PFSK-1 (cell line): ENCODE measurements around the gene DNAJC25.

Source experiments
- FOXP2 ChIP-seq: optimal IDR thresholded peaks from 2 replicates; pipeline ENCODE3; 2011; ENCODE audit warnings: borderline replicate concordance, control low read depth, inconsistent platforms; ENCODE audit not compliant: insufficient read depth; ENCODE audit errors: extremely low read length, extremely low read depth
- POLR2AphosphoS5 ChIP-seq: IDR thresholded peaks from 2 replicates; pipeline ENCODE4 v1.6.1; 2012; ENCODE audit warnings: low read depth, mild to moderate bottlenecking, control low read depth, low read length, moderate library complexity
- SIN3A ChIP-seq: IDR thresholded peaks from 2 replicates; pipeline ENCODE4 v1.6.1; 2012; ENCODE audit warnings: mild to moderate bottlenecking, low read length, moderate library complexity, borderline replicate concordance; ENCODE audit not compliant: insufficient read depth
- TAF1 ChIP-seq: IDR thresholded peaks from 2 replicates; pipeline ENCODE4 v1.6.1; 2012; ENCODE audit warnings: low read length, control low read depth, borderline replicate concordance; ENCODE audit not compliant: insufficient read depth
- TF ChIP-seq, protein P1 (sequence below), 2 experiments: IDR thresholded peaks; 2 replicates each; pipeline versions ENCODE4 v1.6.1 to v1.8.0; 2011 to 2012; ENCODE audit warnings: low read depth in 2 of 2, low read length in 2 of 2, control low read depth in 1 of 2, inconsistent platforms in 1 of 2, mild to moderate bottlenecking in 1 of 2, moderate library complexity in 1 of 2; ENCODE audit not compliant: insufficient read depth in 1 of 2

DNAJC25 gene

DNA sequence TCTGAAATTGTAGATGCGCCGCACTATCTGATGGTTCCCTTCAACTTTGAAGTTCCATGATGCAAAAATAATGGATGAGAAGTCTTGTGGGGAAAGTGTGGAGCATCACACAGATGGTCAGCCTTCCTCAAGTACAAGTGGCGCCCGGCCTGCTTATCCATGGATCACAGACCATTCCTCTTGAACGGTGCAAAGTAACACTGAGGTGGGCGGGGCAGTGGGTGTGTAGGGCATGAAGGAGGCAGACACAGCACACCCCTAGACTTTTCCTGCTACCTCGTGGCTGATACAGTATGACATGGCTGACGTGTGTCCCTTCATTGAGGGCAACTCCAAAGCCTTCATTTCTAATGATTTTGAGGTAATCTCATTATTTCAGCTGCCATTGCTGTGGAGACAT lies 27.8 kb downstream of the DNAJC25 start:
- no peak for TF ChIP-seq FOXP2
- TF ChIP-seq SIN3A, result no peak
- TF ChIP-seq, protein P1, sequence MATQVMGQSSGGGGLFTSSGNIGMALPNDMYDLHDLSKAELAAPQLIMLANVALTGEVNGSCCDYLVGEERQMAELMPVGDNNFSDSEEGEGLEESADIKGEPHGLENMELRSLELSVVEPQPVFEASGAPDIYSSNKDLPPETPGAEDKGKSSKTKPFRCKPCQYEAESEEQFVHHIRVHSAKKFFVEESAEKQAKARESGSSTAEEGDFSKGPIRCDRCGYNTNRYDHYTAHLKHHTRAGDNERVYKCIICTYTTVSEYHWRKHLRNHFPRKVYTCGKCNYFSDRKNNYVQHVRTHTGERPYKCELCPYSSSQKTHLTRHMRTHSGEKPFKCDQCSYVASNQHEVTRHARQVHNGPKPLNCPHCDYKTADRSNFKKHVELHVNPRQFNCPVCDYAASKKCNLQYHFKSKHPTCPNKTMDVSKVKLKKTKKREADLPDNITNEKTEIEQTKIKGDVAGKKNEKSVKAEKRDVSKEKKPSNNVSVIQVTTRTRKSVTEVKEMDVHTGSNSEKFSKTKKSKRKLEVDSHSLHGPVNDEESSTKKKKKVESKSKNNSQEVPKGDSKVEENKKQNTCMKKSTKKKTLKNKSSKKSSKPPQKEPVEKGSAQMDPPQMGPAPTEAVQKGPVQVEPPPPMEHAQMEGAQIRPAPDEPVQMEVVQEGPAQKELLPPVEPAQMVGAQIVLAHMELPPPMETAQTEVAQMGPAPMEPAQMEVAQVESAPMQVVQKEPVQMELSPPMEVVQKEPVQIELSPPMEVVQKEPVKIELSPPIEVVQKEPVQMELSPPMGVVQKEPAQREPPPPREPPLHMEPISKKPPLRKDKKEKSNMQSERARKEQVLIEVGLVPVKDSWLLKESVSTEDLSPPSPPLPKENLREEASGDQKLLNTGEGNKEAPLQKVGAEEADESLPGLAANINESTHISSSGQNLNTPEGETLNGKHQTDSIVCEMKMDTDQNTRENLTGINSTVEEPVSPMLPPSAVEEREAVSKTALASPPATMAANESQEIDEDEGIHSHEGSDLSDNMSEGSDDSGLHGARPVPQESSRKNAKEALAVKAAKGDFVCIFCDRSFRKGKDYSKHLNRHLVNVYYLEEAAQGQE (IDR thresholded peaks at IDR 0.05; ENCODE audit: insufficient read depth in 1 of 2, low read depth in 2 of 2, low read length in 2 of 2), result no peak
- no peak for TF ChIP-seq TAF1
- TF ChIP-seq POLR2AphosphoS5, result no peak

DNA sequence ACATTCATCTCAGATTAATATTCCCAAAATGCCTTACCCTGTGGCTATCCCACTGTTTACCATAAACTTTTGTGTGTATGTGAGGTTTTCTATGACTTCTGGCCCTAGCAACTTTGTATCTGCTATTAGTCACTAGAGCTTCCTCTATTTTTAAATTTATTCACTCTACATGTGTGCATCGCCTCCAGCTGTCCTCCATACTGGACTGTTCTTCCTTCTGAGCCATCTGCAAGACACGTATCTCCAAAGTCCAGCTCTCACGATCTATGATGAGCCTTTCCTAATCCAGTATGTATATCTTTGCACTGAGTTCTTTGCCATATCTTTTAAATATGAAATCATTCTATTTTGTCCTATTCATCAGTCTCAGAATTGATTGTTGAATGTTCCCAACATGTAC lies 28.6 kb downstream of the DNAJC25 start:
- no peak for TF ChIP-seq TAF1
- no peak for TF ChIP-seq POLR2AphosphoS5
- no peak for TF ChIP-seq FOXP2
- TF ChIP-seq SIN3A, result no peak
- TF ChIP-seq, protein P1 (IDR thresholded peaks at IDR 0.05; ENCODE audit: insufficient read depth in 1 of 2, low read depth in 2 of 2, low read length in 2 of 2), result no peak

DNA sequence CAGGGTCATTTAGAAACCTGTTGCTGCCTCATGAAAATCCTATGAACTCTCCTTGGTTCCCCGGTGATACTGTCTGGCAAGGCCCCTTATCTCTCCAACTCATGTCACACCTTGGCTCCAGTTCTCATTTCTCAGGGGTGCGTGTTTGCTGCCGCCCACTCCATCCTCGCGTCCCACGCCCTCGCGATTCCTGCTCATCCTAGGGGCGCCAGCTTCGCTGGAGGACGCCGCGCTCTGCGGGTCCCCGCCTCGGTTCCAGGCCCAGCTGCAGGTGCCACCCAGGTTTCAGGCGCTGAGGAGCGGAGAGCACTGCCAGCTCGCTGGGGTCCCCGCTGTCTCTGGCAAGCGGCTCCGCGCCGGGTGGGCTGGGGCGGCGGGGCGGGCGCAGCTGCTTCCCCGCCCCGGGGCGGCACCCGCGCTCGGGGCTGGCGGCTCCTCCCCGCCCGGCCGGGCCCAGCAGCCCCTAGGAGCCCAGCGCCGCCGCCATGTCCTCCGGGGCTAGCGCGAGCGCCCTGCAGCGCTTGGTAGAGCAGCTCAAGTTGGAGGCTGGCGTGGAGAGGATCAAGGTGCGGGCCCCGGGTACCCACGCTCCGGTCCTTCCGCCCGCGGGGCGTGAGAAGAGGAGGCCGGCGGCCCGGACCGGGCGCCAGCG lies 30.1 kb downstream of the DNAJC25 start, which contains the start of gene GNG10:
Gene GNG10 (plus strand): TSS at position 456 of the 652 bp plus-strand sequence. CDS start 30 bp downstream, at position 486.
- TF ChIP-seq, protein P1 (IDR thresholded peaks at IDR 0.05; ENCODE audit: insufficient read depth in 1 of 2, low read depth in 2 of 2, low read length in 2 of 2), result no peak
- TF ChIP-seq SIN3A, result no peak
- TF ChIP-seq POLR2AphosphoS5, result peak; percentile 36; the same call in 1 of the 2 replicates
- no peak for TF ChIP-seq FOXP2

DNA sequence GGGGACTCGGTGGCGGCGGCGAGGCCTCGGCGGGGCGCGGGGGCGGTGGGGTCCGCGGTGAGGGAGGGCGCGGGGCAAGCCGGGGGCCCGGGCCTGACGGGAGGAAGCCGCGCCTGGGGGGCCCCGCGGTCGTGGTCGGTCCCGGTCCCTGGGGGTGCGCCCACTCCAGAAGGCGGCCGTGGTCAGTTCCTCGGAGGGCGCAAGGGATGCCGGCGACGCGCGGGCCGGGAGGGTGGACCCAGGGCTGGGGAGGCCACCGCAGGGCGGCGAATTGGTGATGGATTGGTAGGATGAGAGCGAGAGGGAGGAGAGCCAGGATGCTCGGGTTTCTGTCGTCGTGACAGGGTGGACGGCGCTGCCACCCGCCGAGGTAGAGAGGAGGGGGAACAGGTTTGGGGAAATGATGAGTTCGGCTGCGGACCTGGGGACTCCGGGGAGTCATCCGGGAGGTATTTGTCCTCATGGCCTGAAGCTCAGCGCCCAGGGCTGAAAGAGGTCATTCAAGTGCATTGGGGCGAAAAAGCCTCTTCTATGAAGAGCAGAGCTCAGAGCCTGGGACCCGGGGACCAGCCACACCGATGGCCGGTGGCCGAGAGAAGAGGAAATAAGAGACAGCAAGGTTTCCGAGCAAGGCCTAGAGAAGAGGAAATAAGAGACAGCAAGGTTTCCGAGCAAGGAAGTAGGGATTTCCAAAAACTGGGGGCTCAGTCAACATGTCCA lies 30.8 kb downstream of the DNAJC25 start:
- TF ChIP-seq POLR2AphosphoS5, result no peak
- TF ChIP-seq TAF1, result no peak
- TF ChIP-seq SIN3A, result no peak
- TF ChIP-seq, protein P1 (IDR thresholded peaks at IDR 0.05; ENCODE audit: insufficient read depth in 1 of 2, low read depth in 2 of 2, low read length in 2 of 2), result no peak
- TF ChIP-seq FOXP2, result no peak
